Hepatocyte (in vitro differentiated cells): ENCODE data around the gene SMARCA2.

Experiments
- EZH2 ChIP-seq: fragments of 200-600 bp; sonication (generic); IDR thresholded peaks from 2 replicates; pipeline ENCODE4 v1.6.1; 2016; ENCODE audit warnings: antibody characterized with exemption, mild to moderate bottlenecking, borderline replicate concordance
- EZH2phosphoT487 ChIP-seq: fragments of 200-600 bp; sonication (generic); IDR thresholded peaks from one replicate; pipeline ENCODE4 v1.6.1; 2018; ENCODE audit warnings: antibody characterized with exemption, mild to moderate bottlenecking, low read depth, moderate library complexity; ENCODE audit not compliant: unreplicated experiment, severe bottlenecking
- TF ChIP-seq, protein P1 (sequence below): fragments of 200-600 bp; sonication (generic); IDR thresholded peaks from 2 replicates; pipeline ENCODE4 v1.5.1; 2016; ENCODE audit warnings: antibody characterized with exemption, mild to moderate bottlenecking; ENCODE audit not compliant: poor library complexity

DNA sequence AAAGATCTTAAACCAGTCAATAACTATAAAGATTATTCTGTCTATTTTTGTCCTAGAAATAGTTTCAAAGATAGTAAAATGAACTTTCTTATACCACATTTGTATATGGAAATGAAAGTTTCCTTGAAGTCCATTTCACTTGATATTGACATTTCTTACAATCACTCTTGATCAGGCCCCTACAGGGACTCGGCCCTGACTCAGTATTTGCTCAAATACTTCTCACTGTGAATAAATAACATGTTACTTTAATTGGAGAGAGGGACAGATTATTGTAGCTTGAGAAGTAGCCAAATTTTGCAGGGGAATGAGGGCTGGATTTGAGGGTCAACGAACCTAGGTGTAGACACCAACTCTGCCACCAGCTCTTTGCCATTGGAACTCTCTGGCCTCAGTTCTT lies 25.6 kb upstream of the SMARCA2 start:
- TF ChIP-seq EZH2 (no peak), EZH2phosphoT487 (no peak)
- TF ChIP-seq, protein P1, sequence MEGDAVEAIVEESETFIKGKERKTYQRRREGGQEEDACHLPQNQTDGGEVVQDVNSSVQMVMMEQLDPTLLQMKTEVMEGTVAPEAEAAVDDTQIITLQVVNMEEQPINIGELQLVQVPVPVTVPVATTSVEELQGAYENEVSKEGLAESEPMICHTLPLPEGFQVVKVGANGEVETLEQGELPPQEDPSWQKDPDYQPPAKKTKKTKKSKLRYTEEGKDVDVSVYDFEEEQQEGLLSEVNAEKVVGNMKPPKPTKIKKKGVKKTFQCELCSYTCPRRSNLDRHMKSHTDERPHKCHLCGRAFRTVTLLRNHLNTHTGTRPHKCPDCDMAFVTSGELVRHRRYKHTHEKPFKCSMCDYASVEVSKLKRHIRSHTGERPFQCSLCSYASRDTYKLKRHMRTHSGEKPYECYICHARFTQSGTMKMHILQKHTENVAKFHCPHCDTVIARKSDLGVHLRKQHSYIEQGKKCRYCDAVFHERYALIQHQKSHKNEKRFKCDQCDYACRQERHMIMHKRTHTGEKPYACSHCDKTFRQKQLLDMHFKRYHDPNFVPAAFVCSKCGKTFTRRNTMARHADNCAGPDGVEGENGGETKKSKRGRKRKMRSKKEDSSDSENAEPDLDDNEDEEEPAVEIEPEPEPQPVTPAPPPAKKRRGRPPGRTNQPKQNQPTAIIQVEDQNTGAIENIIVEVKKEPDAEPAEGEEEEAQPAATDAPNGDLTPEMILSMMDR = no peak
